ENCODE data around the gene TRIM47. TPM values are rescaled to one million over a fixed set of nuclear protein-coding genes. Genes with fewer than 3 reads are reported as not detected.

Gene TRIM47
- total RNA-seq, 4 donors from 2014 or later: 47.4 to 79.0 (median 57.0) TPM

GRCh38 chr17:75880266-75880665 lies 1.9 kb upstream of the TRIM47 start:
- DNase-seq (ENCODE audit: low spot score in 2 of 2): no peak
- H3K27ac ChIP-seq: peak overlapping the region in 1 of 4 donors; percentile 20

GRCh38 chr17:75877752-75878173 lies 618 bp downstream of the TRIM47 start:
- Histone ChIP-seq H3K4me3 (peak overlapping the region; percentile 60 to 80 (median 70)), H3K27ac (peak overlapping the region; percentile 86 to 99 (median 92)), H3K9me3 (no peaks in the 10 kb centered on the region), H3K27me3 (no peaks in the 10 kb centered on the region), H3K36me3 (peaks cover 0 to 24% (median 0%) of the 10 kb centered on the region in 3 donors), H3K4me1 (peaks cover 6 to 59% (median 47%) of the 10 kb centered on the region in 4 donors)
- TF ChIP-seq CTCF (IDR thresholded peaks at IDR 0.05): peak; percentile 38 to 69 (median 51)
- no peak for TF ChIP-seq EP300 (IDR thresholded peaks at IDR 0.05)
- DNase-seq (ENCODE audit: low spot score in 2 of 2): peak; percentile 47 to 50
- 0% methylated on average over 32 to 46 of the region's 56 CpGs for WGBS, 2 donors

More at GRCh38 chr17:75880266-75880665, 1.9 kb upstream of the TRIM47 start:
- Histone ChIP-seq H3K4me3 (no peak overlapping the region), H3K36me3 (peaks cover 0 to 9% (median 0%) of the 10 kb centered on the region in 3 donors), H3K9me3 (no peaks in the 10 kb centered on the region), H3K27me3 (no peaks in the 10 kb centered on the region), H3K4me1 (peaks cover 6 to 34% (median 24%) of the 10 kb centered on the region in 4 donors)
- 69 to 84% methylated on average over 7 of the region's 7 CpGs for WGBS, 2 donors
- TF ChIP-seq POLR2A (IDR thresholded peaks at IDR 0.05): no peak
- TF ChIP-seq CTCF (IDR thresholded peaks at IDR 0.05): no peak
- no peak for TF ChIP-seq EP300 (IDR thresholded peaks at IDR 0.05)

GRCh38 chr17:75876938-75877751 lies 1.2 kb downstream of the TRIM47 start:
- peak; percentile 92 to 96 for DNase-seq (ENCODE audit: low spot score in 2 of 2)
- TF ChIP-seq POLR2A (IDR thresholded peaks at IDR 0.05): peak in 1 of 2 donors; percentile 49
- TF ChIP-seq CTCF (IDR thresholded peaks at IDR 0.05): peak in 2 of 5 experiments; percentile 5 to 36
- TF ChIP-seq EP300 (IDR thresholded peaks at IDR 0.05): peak; percentile 66 to 98
- Histone ChIP-seq H3K36me3 (peaks cover 0 to 24% (median 0%) of the 10 kb centered on the region in 3 donors), H3K27ac (peak overlapping the region; percentile 86 to 99 (median 92)), H3K27me3 (no peaks in the 10 kb centered on the region), H3K4me1 (peaks cover 9 to 61% (median 53%) of the 10 kb centered on the region in 4 donors), H3K9me3 (no peaks in the 10 kb centered on the region), H3K4me3 (peak overlapping the region; percentile 60 to 80 (median 70))
- 2 to 3% methylated on average over 33 to 36 of the region's 41 CpGs for WGBS, 2 donors

- peak overlapping the region; percentile 60 to 80 (median 70) for H3K4me3 ChIP-seq
- 27 to 54% methylated on average over 17 to 18 of the region's 26 CpGs for WGBS, 2 donors
- TF ChIP-seq CTCF (IDR thresholded peaks at IDR 0.05): peak in 1 of 5 experiments; percentile 14
- no peak for TF ChIP-seq POLR2A (IDR thresholded peaks at IDR 0.05)
- H3K4me1 ChIP-seq: peaks cover 9 to 65% (median 57%) of the 10 kb centered on the region in 4 donors
- peak overlapping the region; percentile 86 to 99 (median 92) for H3K27ac ChIP-seq
- no peaks in the 10 kb centered on the region for H3K27me3 ChIP-seq
- H3K9me3 ChIP-seq: no peaks in the 10 kb centered on the region
- DNase-seq (ENCODE audit: low spot score in 2 of 2): no peak
- peaks cover 0 to 24% (median 0%) of the 10 kb centered on the region in 3 donors for H3K36me3 ChIP-seq
Observed at GRCh38 chr17:75876190-75876937, 2.0 kb downstream of the TRIM47 start.

Measured in tibial nerve (tissue), 4 donors.